AG08395 (cell line): ENCODE measurements around the gene CRKL.
"Not testable (repeated sequence)": the region's sequence is repeated elsewhere in the genome, so short reads cannot be mapped to it uniquely, and the experiment has no call there.

Experiments
- DNase-seq: peaks from one replicate; pipeline ENCODE4 v3.0.0; 2012; ENCODE audit warnings: mixed read lengths, low spot score

CRKL gene

DNA sequence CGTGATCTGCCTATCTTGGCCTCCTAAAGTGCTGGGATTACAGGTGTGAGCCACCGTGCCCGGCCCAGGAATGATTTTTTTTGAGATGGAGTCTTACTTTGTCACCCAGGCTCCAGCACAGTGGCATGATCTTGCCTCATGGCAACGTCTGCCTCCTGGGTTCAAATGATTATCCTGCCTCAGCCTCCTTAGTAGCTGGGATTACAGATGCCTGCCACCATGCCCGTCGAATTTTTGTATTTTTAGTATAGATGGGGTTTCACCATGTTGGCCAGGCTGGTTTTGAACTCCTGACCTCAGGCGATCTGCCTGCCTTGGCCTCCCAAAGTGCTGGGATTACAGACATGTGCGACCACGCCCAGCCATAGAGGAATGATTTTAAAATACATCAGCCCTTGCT is 17.8 kb downstream of the CRKL start:
- DNase-seq, result not testable (repeated sequence)

DNA sequence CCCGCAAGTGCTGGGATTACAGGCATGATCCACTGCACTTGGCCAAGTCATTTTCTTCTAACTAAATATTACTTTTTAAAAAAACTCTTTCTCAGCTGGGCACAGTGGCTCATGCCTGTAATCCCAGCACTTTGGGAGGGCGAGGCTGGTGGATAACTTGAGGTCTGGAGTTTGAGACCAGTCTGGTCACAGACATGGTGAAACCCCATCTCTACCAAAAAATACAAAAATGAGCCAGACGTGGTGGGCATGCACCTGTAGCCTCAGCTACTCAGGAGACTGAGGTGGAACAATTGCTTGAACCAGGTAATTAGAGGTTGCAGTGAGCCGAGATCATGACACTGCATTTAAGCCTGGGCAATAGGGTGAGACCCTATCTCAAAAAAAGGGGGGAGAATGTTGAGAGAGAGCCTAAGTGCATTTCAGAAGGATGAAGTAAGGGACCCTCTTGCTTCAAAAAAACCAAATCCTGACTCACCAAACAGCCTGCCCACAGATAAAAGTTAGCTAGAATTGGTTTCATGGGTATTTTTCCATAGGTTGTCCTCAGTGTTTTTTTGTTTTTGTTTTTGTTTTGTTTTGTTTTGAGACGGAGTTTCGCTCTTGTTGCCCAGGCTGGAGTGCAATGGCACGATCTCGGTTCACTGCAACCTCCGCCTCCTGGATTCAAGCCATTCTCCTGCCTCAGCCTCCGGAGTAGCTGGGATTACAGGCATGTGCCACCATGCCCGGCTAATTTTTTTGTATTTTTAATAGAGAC is 18.8 kb downstream of the CRKL start:
- not testable (repeated sequence) for DNase-seq

DNA sequence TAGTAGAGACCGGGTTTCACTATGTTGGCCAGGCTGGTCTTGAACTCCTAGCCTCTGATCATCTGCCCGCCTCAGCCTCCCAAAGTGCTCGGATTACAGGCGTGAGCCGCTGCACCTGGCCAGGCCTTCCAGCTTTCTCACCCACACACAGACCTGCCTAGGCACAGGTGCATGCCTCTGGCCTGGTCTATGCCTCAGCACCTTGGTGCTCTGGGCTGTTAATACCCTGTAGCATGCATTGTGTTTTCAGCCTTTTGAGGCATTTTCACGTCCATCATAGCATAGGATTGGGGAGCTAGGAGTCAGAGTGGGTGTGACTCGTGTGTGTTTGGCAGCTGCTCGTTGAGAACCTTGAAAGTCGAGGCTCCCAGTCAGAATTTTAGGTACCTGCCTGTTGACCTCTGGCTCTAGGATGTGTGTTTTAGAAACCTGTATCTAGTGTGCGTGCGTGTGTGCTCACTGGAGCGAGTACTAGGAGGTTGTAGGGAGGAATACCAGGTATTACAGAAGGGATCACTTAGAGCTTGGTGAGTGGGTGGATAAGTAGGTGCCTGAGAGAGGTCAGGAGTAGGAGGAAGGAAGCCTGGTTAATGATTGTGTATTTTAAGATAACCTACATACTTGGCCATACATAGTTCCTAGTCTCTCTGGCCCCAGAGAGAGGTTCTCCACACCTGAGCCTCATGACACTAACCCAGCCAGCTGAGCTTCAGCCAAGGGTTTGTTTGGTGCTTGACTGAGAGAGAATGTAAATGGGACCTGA is 20.0 kb downstream of the CRKL start:
- DNase-seq, result no peak

DNA sequence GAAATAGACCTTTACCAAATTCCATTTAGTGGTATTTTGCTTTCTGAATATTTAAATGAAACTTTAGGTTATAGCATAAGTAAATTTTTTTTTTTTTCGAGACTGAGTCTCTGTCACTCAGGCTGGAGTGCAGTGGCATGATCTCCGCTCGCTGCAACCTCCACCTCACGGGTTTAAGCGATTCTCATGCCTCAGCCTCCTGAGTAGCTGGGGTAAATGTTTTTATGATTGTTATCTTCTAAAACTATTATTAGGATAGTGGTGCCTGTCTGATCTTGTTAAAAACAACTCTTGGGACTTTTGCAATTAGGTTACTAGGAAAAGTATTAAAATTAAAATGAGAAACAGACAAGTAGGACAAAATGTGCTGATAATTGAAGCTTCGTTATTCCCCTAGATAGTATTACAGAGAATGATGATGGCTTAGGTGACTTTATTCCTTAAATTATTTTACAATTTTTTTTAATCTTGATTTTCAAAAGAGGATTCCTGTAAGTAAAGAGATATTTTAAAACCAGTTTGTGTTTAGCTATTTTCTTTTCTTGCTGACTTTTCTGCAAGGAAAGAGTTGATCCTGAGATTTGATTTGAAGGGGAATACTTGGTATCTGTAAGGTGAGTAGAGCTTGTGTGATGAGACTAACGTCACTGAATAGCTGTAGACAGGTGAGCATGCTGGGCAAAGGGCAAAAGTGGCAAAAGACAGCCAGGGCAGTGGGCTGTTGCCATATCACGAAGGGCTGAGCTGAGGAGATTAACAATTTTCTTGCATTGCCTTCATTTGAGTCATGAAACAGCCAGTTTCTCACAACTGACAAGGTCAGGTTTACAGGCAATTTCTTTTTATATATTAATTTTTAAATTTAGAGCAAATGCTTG is 20.8 kb downstream of the CRKL start:
- DNase-seq, result no peak

DNA sequence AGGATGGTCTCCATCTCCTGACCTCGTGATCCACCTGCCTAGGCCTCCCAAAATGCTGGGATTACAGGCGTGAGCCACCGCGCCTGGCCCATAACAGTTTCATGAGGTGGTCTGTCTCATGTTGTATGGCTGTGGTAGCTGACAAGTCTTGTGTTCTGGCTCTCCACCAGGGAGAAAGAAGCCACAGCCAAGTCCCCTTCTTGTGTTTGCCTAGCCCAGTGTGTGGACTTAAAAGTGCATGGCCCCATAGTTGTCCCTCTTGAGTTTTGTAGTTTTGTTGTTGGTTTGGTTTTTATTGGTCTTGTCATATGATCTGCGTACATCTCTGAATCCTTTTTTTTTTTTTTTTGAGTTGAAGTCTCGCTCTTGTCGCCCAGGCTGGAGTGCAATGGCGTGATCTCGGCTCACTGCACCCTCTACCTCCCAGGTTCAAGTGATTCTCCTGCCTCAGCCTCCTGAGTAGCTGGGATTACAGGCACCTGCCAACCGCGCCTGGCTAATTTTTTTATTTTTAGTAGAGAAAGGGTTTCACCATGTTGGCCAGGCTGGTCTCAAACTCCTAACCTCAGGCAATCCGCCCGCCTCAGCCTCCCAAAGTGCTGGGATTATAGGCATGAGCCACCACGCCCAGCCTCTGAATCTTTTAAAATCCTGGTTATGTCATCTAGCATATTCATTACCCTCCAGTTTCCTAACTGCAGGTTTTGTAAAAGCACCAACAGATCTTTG is 22.4 kb downstream of the CRKL start:
- not testable (repeated sequence) for DNase-seq

DNA sequence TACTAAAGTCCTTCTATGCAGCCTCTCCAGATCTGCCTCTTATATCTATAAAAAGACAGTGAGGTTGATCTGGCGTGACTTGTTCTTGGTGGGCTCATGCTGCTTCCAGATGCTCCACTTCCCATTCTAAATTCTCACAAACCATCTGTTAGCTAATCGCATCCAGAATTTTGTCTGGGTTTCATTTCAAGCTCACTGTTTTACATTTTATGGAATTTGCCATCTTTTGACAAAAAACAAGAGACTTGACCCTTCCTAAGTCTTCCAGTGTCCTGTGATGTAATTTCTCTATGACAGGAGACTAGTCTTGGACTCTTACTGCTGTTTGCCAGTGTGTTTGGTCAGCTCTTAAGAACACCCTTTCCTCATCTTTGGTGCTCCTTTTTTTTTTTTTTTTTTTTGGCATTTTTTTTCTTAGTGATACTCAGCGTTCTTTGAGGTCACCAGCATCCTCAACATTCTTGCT is 23.0 kb downstream of the CRKL start:
- peak; percentile 37 for DNase-seq

DNA sequence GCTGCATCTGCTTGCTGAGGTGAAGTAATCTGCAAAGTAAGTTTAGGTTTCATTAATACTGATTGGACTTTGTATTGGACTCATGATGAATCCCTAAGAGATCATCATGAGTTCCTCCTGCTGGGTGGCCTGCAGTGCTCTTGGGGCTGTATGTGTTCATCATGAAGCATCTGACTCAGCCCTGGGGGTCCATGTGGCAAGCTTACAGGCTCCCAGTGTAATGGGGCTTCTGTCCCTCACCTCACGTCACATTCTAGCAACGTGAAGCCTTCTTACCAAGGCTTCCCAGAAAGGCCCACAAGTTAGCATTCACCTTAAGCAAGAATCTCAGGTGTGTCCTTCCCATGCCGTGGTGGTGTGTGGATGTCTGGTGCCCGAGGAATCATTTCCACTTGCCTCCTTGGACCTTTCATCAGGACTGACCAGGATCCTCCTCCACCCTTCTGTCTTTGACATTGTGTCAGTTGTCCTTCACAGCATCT is 23.7 kb downstream of the CRKL start:
- no peak for DNase-seq

DNA sequence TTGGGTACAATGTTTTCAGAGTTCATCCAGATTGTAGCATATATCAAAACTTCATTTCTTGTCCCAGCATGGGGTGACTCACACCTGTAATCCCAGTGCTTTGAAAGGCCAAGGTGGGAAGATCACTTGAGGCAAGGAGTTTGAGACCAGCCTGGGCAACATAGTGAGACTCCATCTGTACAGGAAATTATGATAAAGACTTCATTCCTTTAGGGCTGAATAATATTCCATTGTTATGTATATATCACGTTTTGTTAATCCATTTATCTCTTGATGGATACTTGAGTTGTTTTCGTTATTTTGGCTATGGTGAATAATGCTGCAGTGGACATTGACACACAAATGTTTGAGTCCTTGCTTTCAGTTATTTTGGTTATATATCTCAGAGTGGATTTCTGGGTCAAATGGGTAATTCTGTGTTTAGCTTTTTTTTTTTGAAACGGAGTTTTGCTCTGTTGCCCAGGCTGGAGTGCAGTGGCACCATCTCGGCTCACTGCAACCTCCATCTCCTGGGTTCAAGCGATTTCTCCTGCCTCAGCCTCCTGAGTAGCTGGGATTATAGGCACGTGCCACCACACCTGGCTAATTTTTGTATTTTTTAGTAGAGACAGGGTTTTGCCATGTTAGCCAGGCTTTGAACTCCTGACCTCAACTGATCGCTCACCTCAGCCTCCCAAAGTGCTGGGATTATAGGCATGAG is 25.1 kb downstream of the CRKL start:
- not testable (repeated sequence) for DNase-seq

DNA sequence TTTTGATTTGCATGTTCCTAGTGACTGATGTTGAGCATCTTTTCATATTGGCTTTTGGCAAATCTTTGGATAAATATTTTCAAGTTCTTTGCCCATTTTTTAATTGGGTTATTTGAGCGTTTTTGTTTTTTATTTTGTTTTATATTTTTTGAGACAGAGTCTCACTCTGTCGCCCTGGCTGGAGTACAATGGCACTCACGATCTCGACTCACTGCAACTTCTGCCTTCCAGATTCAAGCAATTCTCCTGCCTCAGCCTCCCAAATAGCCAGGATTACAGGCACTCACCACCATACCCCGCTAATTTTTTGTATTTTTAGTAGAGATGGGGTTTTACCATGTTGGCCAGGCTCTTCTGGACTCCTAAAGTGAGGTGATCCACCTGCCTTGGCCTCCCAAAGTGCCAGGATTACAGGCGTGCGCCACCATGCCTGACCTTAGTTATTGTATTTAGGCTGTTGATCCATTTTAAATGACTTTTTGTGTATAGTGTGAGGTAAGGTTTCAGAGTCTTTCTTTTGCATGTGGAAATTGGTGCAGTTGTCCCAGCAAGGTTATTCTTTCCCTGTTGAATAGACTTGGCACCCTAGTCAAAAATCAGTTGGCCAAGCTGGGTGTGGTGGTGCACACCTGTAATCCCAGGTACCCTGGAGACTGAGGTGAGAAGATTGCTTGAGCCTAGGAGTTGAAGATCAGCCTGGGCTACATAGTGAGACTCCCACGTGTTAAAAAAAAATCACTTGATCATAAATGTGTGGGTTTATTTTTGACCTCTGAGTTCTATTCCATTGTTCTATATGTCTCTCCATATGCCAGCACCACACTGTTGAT is 26.1 kb downstream of the CRKL start:
- DNase-seq, result no peak

DNA sequence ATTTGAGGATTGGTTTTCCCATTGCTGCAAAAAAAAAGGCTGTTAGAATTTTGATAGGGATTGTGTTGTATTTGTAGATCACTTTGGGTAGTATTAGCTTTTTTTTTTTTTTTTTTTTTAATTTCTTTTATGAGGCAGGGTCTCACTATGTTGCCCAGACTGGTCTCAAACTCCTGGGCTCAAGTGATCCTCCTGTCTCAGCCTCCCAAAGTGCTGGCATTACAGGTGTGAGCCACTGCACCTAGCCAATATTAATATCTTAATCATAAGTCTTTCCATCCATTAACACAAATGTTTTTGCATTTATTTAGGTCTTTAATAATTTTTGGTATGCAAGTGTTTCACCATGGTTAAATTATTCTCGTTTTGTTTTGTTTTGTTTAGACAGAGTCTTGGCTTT is 26.8 kb downstream of the CRKL start:
- DNase-seq, result no peak

DNA sequence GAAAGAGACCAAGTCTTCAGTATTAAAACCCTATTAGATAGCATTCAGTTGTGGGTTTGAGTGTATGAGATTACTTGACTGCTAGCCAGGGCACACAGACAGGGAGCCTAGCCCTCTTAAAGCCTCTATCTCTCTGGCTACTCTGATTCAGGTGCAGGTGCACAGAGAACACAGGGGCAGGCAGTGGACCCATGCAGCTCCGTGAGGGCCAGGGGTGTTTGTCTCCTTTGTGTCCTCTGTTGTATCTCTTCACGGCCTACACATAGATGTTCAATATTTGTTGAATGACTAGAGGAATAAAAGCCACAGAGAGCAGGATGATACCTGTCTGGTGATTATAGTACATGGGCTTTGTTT is 28.3 kb downstream of the CRKL start:
- DNase-seq, result no peak

DNA sequence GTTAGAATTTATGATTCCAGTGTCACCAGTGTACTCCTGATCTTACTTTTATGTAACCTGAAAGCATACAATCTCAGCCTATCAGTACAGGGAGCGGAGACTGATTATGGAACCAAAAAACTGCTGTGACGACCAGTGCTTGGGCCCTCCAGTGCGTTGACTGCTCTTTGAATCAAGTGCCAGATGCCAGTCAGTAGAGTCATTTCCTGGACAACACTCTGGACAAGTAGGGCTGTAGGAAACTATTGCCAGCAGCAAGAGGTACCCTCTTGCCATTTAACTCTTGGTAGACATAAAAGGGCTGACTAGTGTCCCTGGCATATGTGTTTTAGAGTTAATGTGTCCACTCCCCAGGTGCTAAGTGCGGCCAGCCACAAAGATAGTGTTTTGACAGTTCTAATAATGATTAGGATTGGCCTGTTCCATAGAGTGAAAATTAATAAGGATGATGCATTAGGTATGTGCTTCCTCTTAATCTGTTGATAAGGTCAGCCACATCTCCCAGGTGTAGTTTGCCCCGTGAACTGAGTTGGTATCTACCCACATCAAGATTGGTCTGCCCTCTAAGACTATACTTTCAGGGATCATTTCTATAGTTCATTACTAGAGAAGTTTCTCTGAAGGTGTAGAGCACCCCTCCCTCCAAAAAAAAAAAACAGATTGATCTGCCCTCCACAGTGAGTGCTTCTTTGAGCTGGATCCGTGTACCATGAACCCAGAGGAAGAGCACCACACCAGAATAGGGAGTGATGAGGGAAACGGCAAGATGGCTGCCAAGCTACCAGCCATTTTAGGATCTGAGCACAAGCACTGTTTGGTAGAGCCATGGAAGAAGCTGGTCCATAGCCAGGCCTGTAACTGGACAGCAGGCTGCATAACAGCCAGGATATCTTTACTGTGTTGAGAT is 29.1 kb downstream of the CRKL start:
- DNase-seq, result peak; percentile 37

DNA sequence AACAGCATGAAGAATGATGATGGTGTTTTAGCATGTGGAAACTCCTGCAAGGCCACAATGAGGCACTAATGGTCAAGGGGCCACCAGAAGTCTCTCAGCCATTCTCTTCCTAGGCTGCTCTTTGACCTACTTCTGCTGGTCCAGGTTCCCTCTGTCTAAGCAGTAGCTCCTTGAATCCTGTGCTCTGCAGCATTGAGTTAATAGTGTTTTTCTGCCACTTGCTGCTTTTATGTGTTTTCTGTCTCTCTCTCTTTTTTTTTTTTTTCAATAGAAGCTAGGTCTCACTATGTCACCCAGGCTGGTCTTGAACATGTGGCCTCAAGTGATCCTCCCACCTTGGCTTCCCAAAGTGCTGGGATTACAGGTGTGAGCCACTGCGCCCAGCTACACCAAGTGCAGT is 29.8 kb downstream of the CRKL start:
- no peak for DNase-seq

DNA sequence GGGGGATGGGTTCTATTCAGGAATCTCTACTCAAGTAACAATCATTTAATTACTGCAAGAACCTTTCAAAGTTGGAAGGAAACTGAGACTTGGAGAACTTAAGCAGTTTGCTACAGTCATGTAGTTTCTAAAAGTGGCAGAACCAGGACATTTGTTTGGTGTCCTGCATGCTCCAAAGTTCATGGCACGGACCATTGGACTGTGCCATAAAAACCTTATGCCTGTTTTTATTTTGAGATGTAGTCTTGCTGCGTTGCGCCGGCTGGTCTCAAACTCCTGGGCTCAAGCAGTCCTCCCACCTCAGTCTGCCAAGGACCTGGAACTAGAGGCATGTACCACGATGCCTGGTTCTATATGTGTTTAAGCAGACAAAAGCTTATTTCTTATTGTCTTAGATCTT is 31.2 kb downstream of the CRKL start:
- DNase-seq, result no peak

DNA sequence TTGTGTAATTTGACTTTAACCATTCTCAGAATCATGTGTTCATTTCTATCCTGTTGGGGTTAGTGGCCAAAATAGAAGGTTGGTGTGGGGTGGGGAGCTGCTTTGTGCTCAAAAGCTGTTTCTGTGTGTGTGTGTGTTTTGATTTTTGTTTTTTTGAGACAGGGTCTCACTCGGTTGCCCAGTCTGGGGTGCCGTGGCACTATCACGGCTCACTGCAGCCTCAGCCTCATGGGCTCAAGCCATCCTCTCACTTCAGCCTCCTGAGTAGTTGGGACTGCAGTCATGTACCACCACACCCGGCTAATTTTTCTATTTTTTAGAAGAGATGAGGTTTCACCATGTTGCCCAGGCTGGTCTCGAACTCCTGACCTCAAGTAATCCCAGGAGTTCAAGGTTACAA is 31.8 kb downstream of the CRKL start:
- DNase-seq, result no peak

DNA sequence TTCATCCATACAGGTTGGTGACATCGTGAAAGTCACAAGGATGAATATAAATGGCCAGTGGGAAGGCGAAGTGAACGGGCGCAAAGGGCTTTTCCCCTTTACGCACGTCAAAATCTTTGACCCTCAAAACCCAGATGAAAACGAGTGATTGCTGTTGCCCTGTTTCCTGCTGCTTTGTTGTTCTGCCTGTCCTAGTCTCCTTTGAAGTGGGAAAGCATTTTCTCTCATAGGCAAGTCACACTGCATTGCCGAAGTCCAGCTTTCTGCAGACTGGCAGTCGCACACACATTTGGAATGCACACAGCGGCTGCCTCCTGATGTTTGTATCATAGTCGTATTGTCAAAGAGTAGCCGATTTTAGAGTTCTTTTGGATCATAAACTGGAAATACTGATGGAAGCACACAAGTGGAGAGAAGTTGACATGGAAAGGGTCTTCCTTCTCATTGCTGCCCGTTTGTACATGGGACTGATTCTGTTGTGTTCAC is 32.5 kb downstream of the CRKL start:
- DNase-seq, result no peak

DNA sequence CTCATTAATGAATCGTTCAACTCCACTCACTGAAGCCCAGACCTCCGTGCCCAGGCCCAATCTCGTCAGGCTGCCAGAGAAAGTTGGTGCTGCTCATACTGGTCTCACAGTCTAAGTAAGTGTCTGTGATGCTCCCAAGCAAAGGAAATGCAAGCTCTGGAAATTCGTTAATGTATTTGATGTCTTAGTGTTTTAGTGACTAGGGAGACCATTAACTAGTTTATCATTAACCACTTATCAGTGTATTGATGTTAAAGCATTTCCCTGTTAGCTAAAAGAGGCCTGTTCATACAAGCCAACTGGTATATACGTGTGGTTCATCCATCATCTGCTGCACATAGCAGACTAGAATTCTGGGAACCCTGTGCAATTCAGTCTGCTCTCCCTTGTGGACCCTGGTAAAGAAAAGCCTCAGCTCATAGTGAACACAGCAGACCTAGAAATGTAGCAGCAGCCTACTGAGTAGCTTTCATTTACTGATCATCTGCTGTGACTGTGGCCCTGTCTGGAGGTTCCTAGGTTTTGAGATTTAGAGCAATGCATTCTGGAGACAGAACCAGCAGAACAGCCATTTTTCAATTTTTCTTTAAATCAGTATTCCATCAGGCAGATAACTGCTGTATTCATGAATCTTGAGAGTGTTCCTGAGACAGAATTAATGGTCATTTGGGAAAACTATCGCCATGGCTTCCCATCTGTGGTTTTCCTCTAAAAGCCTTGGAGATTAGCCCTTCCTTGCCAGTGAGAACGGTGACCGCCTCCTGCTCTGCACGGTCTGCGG is 34.1 kb downstream of the CRKL start:
- DNase-seq, result no peak

DNA sequence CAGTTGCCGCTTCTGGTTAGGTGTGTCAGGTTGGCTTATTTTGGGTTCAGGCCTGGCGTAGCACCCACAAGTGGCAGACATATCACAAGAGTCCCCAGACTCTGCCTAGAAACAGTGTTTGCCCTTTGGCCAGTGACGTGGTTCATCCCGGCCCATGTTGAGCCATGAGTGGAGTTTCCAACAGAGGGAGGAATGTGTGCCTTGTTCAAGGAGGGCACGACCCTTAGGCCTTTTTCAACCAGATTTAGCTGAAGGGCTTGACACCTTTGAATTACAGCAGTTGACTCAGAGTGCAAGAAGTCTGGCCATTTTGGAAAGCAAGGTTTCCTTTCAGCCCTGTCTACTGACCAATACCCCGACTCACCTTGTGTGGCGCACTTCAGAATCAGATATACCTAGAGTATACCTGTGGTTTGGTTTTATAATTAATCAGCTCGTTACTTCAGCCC is 34.7 kb downstream of the CRKL start:
- DNase-seq, result no peak
